CD4-positive, alpha-beta T cell (primary cell): ENCODE results near the gene GALNTL6. TPM values are rescaled to one million over a fixed set of nuclear protein-coding genes. Genes with fewer than 3 reads are reported as not detected.

Source experiments
- ATAC-seq: fragments of 200-7000 bp; cut with Tn5 transposase; one replicate; pipeline ENCODE4 v1.10.0; 2022; ENCODE audit warnings: mild to moderate bottlenecking; ENCODE audit not compliant: poor library complexity
- CTCF ChIA-PET: fragments of 350-600 bp; sonication (Branson Sonifier 250); formaldehyde crosslinking; loops from one replicate; lab custom pipeline; 2021; ENCODE audit warnings: antibody characterized with exemption, inconsistent platforms; lab: Charles Lee
- POLR2A ChIA-PET: fragments of 350-600 bp; sonication (Branson Sonifier 250); formaldehyde crosslinking; loops from one replicate; lab custom pipeline; 2021; ENCODE audit warnings: antibody characterized with exemption, inconsistent platforms; lab: Charles Lee
- DNase-seq, 14 experiments: peaks; one replicate each; pipeline ENCODE4 v3.0.0-alpha.2; 2013 to 2020; ENCODE audit warnings: mixed read lengths in 2 of 14
- H3K27ac ChIP-seq, 2 donors: one replicate each; pipeline versions ENCODE4 v1.5.1 to v1.7.0; 2013; ENCODE audit warnings: low read length in 2 of 2, low read depth in 1 of 2, mild to moderate bottlenecking in 1 of 2
- H3K27me3 ChIP-seq, 2 experiments: 1 replicate in 1 of 2; 2 replicates in 1 of 2; pipeline versions ENCODE4 v1.6.1 to v1.7.0; 2013; ENCODE audit warnings: low read length in 2 of 2, control low read depth in 1 of 2, mild to moderate bottlenecking in 1 of 2, moderate library complexity in 1 of 2; ENCODE audit not compliant: insufficient read depth in 2 of 2, control insufficient read depth in 1 of 2
- H3K36me3 ChIP-seq: one replicate; pipeline ENCODE4 v1.6.1; 2013; ENCODE audit warnings: low read length, control low read depth; ENCODE audit not compliant: insufficient read depth
- H3K4me1 ChIP-seq: one replicate; pipeline ENCODE4 v1.6.1; 2013; ENCODE audit warnings: low read length, control low read depth; ENCODE audit not compliant: insufficient read depth
- H3K4me3 ChIP-seq: one replicate; pipeline ENCODE4 v1.5.1; 2013; ENCODE audit warnings: mild to moderate bottlenecking, low read length, moderate library complexity
- H3K9me3 ChIP-seq, 2 experiments: 1 replicate in 1 of 2; 2 replicates in 1 of 2; pipeline versions ENCODE4 v1.6.1 to v1.7.0; 2013; ENCODE audit warnings: low read length in 2 of 2, mild to moderate bottlenecking in 2 of 2, control low read depth in 1 of 2, moderate library complexity in 1 of 2; ENCODE audit not compliant: control insufficient read depth in 1 of 2, insufficient read depth in 1 of 2
- H3K27ac Mint-ChIP-seq: one replicate; pipeline ENCODE4 v1.8.0; 2020; ENCODE audit warnings: mixed read lengths
- H3K27me3 Mint-ChIP-seq: one replicate; pipeline ENCODE4 v1.8.0; 2021; ENCODE audit warnings: mixed read lengths
- H3K36me3 Mint-ChIP-seq: one replicate; pipeline ENCODE4 v1.8.0; 2021; ENCODE audit warnings: low read depth, mixed read lengths
- H3K4me1 Mint-ChIP-seq: one replicate; pipeline ENCODE4 v1.8.0; 2021; ENCODE audit warnings: low read depth, mixed read lengths
- H3K4me3 Mint-ChIP-seq: one replicate; pipeline ENCODE4 v1.8.0; 2020; ENCODE audit warnings: mild to moderate bottlenecking, mixed read lengths
- H3K9me3 Mint-ChIP-seq: one replicate; pipeline ENCODE4 v1.8.0; 2020; ENCODE audit warnings: mixed read lengths
- CTCF ChIP-seq: fragments of 200-600 bp; IDR thresholded peaks from one replicate; pipeline ENCODE4 v1.8.0; 2022; ENCODE audit warnings: antibody characterized with exemption, mild to moderate bottlenecking
- intact Hi-C, 2 experiments: fragments of 100-400 bp; cut with DNase I in 1 of 2; cut with micrococcal nuclease in 1 of 2; formaldehyde crosslinking; loops; one replicate each; pipeline versions ENCODE4 v1.15.1 to v1.9.0; 2023 to 2025; cut with DNase I, micrococcal nuclease
- total RNA-seq, 174 experiments: library from RNA in 2 of 174; stranded (reverse) in 2 of 174; gene quantifications; one replicate each; pipeline ENCODE4 v1.2.3 and lab custom pipeline; 2021 to 2026

The GALNTL6 gene
- total RNA-seq, 2 experiments from 2014 or later, result not detected

GRCh38 chr4:173073939-173074500 lies 1260.8 kb downstream of the GALNTL6 start:
- ChIA-PET CTCF (no interaction called here), POLR2A (no interaction called here)
- Mint-ChIP-seq H3K36me3 (peaks cover 4% of the 10 kb centered on the region), H3K27ac (no peak overlapping the region), H3K4me1 (no peaks in the 10 kb centered on the region), H3K9me3 (peaks cover 7% of the 10 kb centered on the region), H3K4me3 (no peak overlapping the region), H3K27me3 (peaks cover 9% of the 10 kb centered on the region)
- H3K27ac ChIP-seq, result no peak overlapping the region
- intact Hi-C loops, result no loop called here
- TF ChIP-seq CTCF, result no peak
- no peak for DNase-seq
- no peak for ATAC-seq
- H3K27me3 ChIP-seq, result no peaks in the 10 kb centered on the region
- H3K4me3 ChIP-seq, result no peak overlapping the region
- no peaks in the 10 kb centered on the region for H3K4me1 ChIP-seq
- H3K36me3 ChIP-seq, result no peaks in the 10 kb centered on the region
- H3K9me3 ChIP-seq, result peaks cover 11 to 17% of the 10 kb centered on the region in 2 experiments

GRCh38 chr4:173074501-173074946 lies 1261.3 kb downstream of the GALNTL6 start:
- Histone ChIP-seq H3K9me3 (peaks cover 11 to 12% of the 10 kb centered on the region in 2 experiments), H3K27me3 (no peaks in the 10 kb centered on the region), H3K27ac (no peak overlapping the region), H3K36me3 (no peaks in the 10 kb centered on the region), H3K4me3 (no peak overlapping the region), H3K4me1 (no peaks in the 10 kb centered on the region)
- H3K4me1 Mint-ChIP-seq, result no peaks in the 10 kb centered on the region
- no peak overlapping the region for H3K27ac Mint-ChIP-seq
- POLR2A ChIA-PET, result no interaction called here
- no peaks in the 10 kb centered on the region for H3K36me3 Mint-ChIP-seq
- intact Hi-C loops, result no loop called here
- ATAC-seq, result no peak
- TF ChIP-seq CTCF, result no peak
- peaks cover 4% of the 10 kb centered on the region for H3K9me3 Mint-ChIP-seq
- no peak overlapping the region for H3K4me3 Mint-ChIP-seq
- CTCF ChIA-PET, result no interaction called here
- no peak for DNase-seq
- peaks cover 7% of the 10 kb centered on the region for H3K27me3 Mint-ChIP-seq

- DNase-seq (no peak), ATAC-seq (no peak)
- intact Hi-C loops, result no loop called here
- H3K9me3 ChIP-seq, result no peaks in the 10 kb centered on the region
- no peak overlapping the region for H3K27ac ChIP-seq
- Mint-ChIP-seq H3K36me3 (no peaks in the 10 kb centered on the region), H3K4me3 (no peak overlapping the region), H3K27ac (no peak overlapping the region), H3K4me1 (no peaks in the 10 kb centered on the region), H3K9me3 (no peaks in the 10 kb centered on the region), H3K27me3 (peaks cover under 1% of the 10 kb centered on the region)
- ChIA-PET POLR2A (no interaction called here), CTCF (interaction anchor here (1.2 kb wide), 1 partner anchor 18 kb away, joined by 3 read pairs; no protein-coding TSS in a partner anchor)
- no peaks in the 10 kb centered on the region for H3K36me3 ChIP-seq
- no peak for TF ChIP-seq CTCF
- H3K27me3 ChIP-seq, result no peaks in the 10 kb centered on the region
- no peaks in the 10 kb centered on the region for H3K4me1 ChIP-seq
- H3K4me3 ChIP-seq, result no peak overlapping the region
Observed at GRCh38 chr4:173076903-173077634, 1263.9 kb downstream of the GALNTL6 start.
